GM18526 (cell line): ENCODE results near the gene LAMB1.

Source experiments
- POLR2A ChIP-seq: IDR thresholded peaks from 3 replicates; pipeline ENCODE4 v1.6.1; 2011; ENCODE audit not compliant: insufficient read length; ENCODE audit errors: extremely low read depth

LAMB1 gene

DNA sequence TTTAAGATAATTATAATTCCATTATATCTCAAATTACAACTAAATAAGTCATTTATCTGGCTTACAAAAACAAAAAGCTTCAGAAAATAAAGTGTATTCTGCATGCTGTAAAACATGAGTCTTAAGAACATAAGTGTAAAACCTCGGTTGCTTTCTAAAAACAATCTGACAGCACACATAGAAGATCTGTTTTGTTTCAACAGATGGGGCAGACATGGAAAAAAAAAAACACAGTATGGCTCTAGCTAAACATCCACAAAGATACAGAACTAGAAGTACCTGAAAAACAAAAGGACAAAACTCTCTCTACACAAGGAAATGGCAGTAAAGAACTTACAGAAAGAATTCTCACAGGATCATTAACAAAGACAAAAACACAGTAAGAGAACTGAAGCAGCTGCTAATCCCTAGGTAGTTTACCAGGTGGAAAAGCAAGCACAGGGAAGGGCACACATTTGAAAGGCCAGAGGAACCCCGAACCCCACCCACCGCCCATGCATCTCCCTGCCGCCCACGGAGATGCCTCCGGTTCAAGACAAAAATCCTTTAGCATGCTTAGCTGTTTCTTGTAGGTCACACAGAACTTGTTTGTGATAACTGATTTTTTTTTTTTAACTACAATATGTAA is 69.5 kb downstream of the LAMB1 start:
- TF ChIP-seq POLR2A: no peak

DNA sequence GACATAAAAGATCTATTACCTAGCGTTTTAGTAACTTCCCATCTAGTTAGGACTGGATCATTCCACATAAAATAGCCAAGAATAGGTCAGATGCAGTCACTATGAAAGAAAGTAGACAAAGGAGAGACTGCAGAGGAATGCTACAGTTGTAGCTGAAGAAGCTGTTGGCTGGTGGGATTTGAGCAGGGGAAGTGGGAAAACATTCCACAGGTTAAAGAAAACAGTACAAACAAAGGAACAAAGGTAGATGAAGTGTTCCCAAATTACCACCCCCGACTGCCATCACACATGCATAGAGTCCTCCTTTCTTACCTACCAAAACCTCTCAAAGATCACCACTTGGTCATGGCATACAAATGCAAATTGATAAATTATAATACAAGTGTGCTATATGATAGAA is 70.2 kb downstream of the LAMB1 start:
- TF ChIP-seq POLR2A: no peak

DNA sequence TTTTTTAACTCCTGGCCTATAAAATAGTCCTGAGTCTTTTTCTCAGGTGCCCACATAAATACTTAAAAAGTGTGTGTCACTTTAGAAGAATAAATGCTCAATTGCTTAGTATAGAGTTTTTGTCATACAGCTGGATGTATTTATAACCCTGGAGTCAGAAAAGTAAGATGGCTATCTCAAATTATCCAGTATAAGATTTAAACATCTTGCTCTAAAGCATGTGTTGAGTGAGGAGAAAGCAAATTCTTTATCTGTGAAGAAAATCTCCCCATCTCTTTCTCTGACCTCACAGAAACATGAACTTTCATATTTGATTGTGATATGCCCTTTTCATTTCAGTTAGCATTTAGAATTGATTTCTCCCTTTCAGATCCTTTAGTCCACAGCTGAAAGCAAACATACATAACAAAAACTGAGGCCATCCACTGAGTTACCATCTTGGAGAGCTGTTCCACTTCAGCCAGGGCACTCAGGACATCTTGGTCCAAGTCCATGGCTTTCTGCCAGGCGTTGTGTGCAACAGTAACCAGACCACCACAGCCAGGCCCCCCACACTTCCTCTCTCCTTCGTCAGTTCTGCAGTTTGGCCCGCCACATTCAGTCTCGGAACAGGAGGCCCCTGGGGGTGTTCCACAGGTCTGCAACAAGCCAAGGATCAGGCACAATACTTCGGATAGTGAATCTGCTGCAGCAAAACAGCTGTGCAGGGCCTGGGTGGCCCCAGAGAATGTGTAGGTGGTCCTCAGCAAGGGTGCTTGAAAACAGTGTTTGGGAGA is 71.0 kb downstream of the LAMB1 start:
- TF ChIP-seq POLR2A: no peak

DNA sequence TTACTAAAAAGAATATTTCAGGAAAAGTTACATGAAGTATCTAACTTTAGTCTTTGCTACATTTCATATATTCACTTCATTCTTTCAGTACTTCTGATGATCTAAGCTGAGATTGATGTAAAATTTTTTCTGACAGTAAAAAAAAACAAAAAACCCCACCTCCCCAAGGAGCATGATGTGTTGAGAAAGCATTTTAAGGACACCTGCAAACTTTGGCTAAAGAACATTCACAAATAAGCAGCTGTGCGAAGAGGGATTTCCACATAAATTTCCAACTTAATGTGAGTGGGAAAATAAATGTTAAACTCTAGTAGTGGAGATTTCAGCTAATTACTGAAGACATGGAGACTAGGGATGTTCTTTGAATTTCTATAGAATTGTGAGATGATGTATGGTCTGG is 76.5 kb downstream of the LAMB1 start:
- no peak for TF ChIP-seq POLR2A

DNA sequence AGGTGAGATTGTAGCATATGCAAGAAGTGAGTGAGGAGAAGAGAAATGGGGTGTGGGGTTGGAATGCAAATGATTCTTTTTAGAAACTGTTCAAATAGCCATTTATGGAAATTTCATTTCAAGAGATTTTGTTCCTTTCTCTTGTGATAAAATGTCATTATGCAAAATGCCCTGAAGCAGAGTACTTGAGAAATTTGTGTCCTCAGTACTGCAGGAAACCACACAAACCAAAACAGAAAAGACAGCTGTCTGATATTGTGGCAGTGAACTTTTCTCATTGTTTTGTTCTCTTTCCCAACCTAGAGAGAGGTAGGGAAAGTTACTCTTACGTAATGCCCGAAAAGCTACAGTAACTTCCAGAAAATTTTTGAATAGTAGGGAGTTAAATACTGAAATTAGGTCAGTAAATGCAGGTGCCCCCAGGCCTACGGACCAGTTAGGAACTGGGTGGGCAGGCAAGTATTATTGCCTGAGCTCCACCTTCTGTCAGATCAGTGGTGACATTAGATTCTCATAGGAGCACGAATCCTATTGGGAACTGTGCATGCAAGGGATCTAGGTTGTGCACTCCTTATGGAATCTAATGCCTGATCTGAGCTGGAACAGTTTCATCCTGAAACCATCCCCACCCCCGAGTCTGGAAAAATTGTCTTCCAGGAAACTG is 78.0 kb downstream of the LAMB1 start:
- TF ChIP-seq POLR2A: no peak

DNA sequence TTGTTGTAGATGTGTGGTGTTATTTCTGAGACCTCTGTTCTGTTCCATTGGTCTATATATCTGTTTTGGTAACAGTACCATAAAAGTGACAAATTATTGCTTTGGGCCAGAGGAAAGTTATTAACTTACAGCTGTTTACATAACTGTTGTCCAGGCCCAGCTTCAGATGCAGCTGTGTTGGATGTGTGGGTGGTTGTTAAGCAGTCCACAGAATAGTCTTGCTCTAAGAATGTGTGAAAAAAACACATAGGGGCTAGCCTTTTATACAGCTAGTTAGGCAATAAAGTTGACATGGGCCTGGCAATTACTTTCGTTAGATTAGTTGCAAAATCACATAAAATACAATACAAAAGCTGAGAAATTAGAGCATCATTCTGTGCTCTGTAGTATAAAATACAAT is 80.1 kb downstream of the LAMB1 start:
- no peak for TF ChIP-seq POLR2A

DNA sequence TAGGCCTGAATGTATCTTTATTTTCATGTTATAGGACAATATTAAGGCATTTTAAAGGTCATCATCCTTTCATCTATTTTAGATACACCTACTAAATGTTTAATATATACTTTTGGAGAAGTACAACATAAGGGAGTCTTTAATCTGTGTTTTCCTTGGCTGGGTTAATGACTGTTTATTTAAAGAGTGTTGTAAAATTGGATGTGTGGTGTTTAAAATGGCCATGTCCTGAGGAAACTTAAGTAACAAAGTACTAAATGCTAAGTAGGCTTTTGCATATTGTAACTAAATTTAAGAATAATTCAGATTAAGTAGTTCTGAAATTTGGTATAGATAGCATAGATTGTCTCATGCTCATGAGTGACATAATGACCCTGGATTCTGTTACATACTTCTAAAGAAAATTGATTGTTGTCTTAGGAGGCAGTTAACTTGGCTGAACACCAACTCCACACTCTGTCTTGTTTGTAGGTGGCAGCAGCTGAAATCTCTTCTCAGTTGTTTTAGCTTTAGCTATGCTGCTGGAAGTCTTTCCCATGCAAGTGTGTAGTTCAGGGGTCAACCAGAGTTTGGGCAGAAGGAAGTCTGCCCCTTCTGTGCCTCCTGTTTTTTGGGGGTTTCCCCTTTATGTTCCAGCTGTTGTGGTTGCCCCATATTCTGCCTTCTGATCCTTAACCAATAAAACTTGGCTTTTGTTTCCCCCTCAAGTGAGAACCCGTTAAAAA is 82.8 kb downstream of the LAMB1 start:
- TF ChIP-seq POLR2A: no peak

DNA sequence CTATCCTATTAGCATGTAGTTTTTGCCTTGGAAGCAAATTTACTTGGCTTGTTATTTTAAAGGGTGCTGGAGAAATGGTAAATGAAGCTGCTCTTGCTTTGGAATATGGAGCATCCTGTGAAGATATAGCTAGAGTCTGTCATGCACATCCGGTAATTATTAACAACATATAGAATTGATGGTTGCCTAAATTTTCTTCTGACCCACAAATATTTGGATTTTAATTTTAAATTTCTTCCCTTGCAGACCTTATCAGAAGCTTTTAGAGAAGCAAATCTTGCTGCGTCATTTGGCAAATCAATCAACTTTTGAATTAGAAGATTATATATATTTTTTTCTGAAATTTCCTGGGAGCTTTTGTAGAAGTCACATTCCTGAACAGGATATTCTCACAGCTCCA is 84.0 kb downstream of the LAMB1 start:
- no peak for TF ChIP-seq POLR2A

DNA sequence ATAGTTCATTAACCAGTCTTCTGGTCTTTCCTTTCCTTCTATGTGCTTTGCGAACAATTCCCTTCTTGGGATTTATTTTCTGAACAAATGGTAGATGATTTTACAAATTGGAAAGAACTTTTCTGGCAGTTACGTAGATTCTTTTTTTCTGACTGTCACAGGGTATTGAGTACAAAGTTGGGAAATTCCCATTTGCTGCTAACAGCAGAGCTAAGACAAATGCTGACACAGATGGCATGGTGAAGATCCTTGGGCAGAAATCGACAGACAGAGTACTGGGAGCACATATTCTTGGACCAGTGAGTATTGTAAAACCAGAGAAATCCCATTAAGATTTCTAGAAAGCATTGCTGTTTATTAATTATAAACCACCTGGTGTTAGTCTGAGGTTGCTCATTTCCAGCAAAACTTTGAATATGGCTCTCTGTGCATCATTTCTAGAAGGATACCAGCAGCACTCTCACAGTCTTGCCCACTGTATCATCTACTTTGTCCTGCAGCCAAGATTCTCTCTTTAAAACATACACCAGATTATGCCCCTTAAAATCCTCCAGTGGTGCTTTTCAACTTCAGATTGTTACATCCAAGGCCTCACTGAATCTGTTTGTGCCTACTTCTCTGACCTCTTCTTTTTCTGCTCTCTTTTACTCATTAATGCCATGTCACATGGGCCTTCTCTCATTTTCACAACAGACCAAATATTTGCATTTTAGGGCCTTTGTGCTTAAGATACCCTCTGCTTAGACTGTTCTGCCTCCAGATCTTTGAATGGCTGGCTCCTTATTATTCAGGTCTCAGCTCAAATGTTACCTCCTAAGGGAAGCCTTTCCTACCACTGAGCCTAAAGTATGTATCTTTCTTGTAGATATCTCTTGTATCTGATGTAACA is 85.0 kb downstream of the LAMB1 start:
- TF ChIP-seq POLR2A: no peak

DNA sequence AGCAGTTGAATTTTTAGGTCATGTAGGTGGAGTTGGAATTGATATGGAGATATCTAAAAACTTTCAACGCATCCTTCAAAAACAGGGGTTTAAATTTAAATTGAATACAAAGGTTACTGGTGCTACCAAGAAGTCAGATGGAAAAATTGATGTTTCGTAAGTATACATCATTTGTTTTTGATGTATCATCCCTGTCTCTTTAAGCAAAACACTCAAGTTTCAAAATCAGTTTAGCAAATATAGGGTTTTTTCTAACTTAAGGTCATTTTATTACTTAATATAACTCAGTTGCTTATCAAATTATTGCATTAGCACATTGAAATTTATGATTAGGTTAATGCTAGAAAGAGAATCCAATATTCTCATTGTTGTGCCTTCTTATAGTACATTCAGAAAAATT is 87.4 kb downstream of the LAMB1 start:
- no peak for TF ChIP-seq POLR2A

DNA sequence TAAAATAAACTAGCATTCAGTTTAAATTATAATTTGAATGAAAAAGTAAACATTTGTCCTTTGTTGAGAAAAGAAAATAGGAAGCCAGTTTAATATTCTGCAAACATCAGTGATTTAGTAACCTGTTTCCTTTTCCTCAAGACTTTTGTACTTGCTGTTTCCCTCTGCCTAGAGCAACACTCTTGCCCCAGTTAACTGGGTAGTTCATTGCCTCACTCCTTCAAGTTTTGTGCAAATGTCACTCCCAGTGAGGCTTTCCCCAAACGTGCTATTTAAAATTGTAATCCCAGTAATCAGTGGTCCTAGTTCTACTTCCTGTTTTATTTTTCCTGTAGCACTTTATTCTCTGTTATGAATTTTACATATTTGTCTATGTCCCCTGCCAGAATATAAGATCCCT is 88.1 kb downstream of the LAMB1 start:
- no peak for TF ChIP-seq POLR2A

DNA sequence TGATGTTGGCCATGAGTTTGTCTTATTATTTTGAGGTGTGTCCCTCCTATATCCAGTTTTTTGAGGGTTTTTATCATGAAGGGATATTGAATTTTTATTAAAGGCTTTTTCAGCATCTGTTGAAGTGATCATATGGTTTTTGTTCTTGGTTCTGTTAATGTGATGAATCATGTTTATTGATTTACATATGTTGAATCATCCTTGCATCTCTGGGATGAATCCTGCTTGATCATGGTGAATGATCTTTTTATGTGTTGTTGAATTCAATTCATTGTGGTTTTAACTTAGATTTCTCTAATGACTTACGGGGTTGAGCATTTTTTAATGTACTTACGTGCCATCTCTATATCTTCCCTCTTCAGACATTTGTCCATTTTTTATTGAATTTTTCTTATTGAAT is 89.1 kb downstream of the LAMB1 start:
- TF ChIP-seq POLR2A: no peak

DNA sequence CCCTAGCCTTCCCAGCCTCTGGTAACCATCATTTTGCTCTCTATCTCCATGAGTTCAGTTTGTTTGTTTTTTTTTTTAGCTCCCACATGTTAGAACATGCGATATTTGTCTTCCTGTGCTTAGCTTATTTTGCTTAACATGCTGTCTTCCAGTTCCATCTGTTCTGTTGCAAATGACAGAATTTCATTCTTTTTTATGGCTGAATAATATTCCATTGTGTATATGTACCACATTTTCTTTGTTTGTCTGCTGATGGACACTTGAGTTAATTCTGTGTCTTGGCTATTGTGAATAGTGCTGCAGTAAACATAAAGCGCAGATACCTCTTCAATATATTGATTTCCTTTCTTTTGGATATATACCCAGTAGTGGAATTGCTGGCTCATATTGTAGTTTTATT is 91.0 kb downstream of the LAMB1 start:
- no peak for TF ChIP-seq POLR2A

DNA sequence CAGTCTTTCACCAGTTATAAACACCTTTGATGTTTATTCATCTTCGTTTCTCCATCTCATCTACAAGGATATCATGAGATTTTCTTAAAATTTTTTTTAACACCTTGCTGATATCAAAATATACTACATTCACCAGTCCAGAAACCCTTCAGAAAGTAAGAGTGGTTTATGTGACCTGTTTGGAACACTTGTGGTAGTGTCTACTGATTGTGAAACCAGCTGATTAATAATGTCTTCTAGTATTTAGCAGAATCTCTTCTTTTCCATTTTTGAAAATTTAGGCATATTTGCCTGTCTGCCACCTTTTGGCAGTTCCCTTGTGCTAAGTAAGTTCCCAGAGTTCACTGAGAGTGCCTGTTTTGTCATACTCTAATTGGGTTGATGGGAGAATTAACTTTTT is 93.5 kb downstream of the LAMB1 start:
- no peak for TF ChIP-seq POLR2A

DNA sequence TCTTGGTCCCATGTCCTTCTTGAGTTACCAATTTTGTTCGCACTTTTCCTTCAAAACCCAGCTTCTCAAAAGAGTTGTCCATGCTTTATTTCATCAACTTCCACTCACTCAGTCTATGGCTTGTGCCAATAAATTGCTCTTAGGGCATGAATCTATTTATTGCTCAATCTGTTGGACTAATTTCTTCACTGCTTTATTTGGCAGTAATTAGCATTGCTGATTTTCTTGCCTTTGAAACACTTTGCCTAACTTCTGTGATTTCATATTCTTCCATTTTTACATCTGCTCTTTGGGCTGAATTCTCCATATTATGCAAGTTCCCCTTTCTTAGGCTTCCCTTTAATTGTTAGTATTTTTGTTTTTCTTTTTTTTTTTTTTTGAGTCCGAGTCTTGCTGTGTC is 95.2 kb downstream of the LAMB1 start:
- no peak for TF ChIP-seq POLR2A
